A549 (cell line): ENCODE measurements around the gene TNRC6B. TPM values are rescaled to one million over a fixed set of nuclear protein-coding genes. Genes with fewer than 3 reads are reported as not detected.

Source experiments
- ATAC-seq, 2 experiments: fragments of 200-7000 bp in 1 of 2; fragments of >200 bp in 1 of 2; cut with Nextera tagmentation in 1 of 2; cut with Tn5 transposase in 1 of 2; 3 replicates each; pipeline versions ENCODE4 v1.8.0 to v1.9.1; 2018 to 2020; ENCODE audit warnings: mild to moderate bottlenecking in 1 of 2, moderate library complexity in 1 of 2
- CTCF ChIA-PET: fragments of 300-600 bp; sonication (Branson Sonifier 250); formaldehyde crosslinking; extraction: SDS; loops from one replicate; lab custom pipeline; 2021; ENCODE audit warnings: antibody characterized with exemption, inconsistent platforms; lab: Yijun Ruan, JAX
- POLR2A ChIA-PET: fragments of 350-600 bp; formaldehyde crosslinking; extraction: SDS; loops from one replicate; lab custom pipeline; 2021; ENCODE audit warnings: antibody characterized with exemption, inconsistent platforms; lab: Yijun Ruan, JAX
- DNase-seq, 2 experiments: peaks; one replicate each; pipeline versions ENCODE4 v3.0.0 to v3.0.0-alpha.2; 2011 to 2016; ENCODE audit warnings: low read depth in 1 of 2, low spot score in 1 of 2
- FAIRE-seq: peaks from 2 replicates; lab custom pipeline; 2011; peaks lifted over from hg19 to GRCh38; lab: Jason Lieb, UNC
- H3K27ac ChIP-seq, 2 experiments: fragments of >200 bp; sonication (Bioruptor Twin); formaldehyde crosslinking; 3 replicates each; pipeline ENCODE4 v1.5.1; 2016 to 2017
- H3K4me1 ChIP-seq: fragments of >200 bp; sonication (Bioruptor Twin); formaldehyde crosslinking; 3 replicates; pipeline ENCODE4 v1.6.1; 2016
- H3K4me2 ChIP-seq: fragments of >200 bp; sonication (Bioruptor Twin); formaldehyde crosslinking; 3 replicates; pipeline ENCODE4 v1.6.1; 2016
- H3K4me3 ChIP-seq: fragments of >200 bp; sonication (Bioruptor Twin); formaldehyde crosslinking; 3 replicates; pipeline ENCODE4 v1.5.1; 2016
- H3K9me3 ChIP-seq: fragments of >200 bp; sonication (Bioruptor Twin); formaldehyde crosslinking; 3 replicates; pipeline ENCODE4 v1.6.1; 2016
- ATOH8 ChIP-seq: fragments of 250-450 bp; sonication (Bioruptor Pico); IDR thresholded peaks from 2 replicates; pipeline ENCODE4 v1.5.0; 2020; ENCODE audit warnings: low read depth, mild to moderate bottlenecking, moderate library complexity
- BHLHE40 ChIP-seq: IDR thresholded peaks from 2 replicates; pipeline ENCODE4 v1.6.1; 2012; ENCODE audit warnings: low read depth, low read length, inconsistent platforms
- CHD2 ChIP-seq: fragments of 150-350 bp; IDR thresholded peaks from 2 replicates; pipeline ENCODE4 v1.6.1; 2014; ENCODE audit warnings: low read length; ENCODE audit not compliant: partially characterized antibody
- E2F6 ChIP-seq: IDR thresholded peaks from 2 replicates; pipeline ENCODE4 v1.6.1; 2012; ENCODE audit warnings: low read depth, borderline replicate concordance
- EHF ChIP-seq: fragments of 250-450 bp; sonication (Bioruptor Pico); IDR thresholded peaks from 2 replicates; pipeline ENCODE4 v1.5.0; 2020; ENCODE audit warnings: mild to moderate bottlenecking
- ELK1 ChIP-seq: fragments of 150-350 bp; IDR thresholded peaks from 2 replicates; pipeline ENCODE4 v1.6.1; 2014; ENCODE audit warnings: low read depth, mild to moderate bottlenecking, low read length
- ESRRA ChIP-seq: fragments of 150-350 bp; IDR thresholded peaks from 2 replicates; pipeline ENCODE4 v1.6.1; 2014; ENCODE audit warnings: mild to moderate bottlenecking, low read length, borderline replicate concordance
- FOXS1 ChIP-seq: fragments of 250-450 bp; sonication (Bioruptor Pico); IDR thresholded peaks from 2 replicates; pipeline ENCODE4 v1.5.0; 2020; ENCODE audit warnings: mild to moderate bottlenecking, moderate library complexity
- KDM1A ChIP-seq: fragments of 200-600 bp; sonication (generic); IDR thresholded peaks from 2 replicates; pipeline ENCODE4 v1.6.1; 2016; ENCODE audit warnings: low read depth, mild to moderate bottlenecking
- KDM5A ChIP-seq: fragments of 200-600 bp; sonication (generic); IDR thresholded peaks from 2 replicates; pipeline ENCODE4 v1.6.1; 2016; ENCODE audit warnings: antibody characterized with exemption, mild to moderate bottlenecking
- MAFK ChIP-seq: fragments of 450-650 bp; IDR thresholded peaks from 2 replicates; pipeline ENCODE4 v1.6.1; 2014; ENCODE audit not compliant: partially characterized antibody
- MYC ChIP-seq: IDR thresholded peaks from 2 replicates; pipeline ENCODE4 v1.6.1; 2012; ENCODE audit warnings: mild to moderate bottlenecking, inconsistent platforms, low read length, improper control_type of control experiment, borderline replicate concordance
- PBX3 ChIP-seq: IDR thresholded peaks from 2 replicates; pipeline ENCODE4 v1.6.1; 2012
- POLR2AphosphoS2 ChIP-seq: conservative IDR thresholded peaks from 2 replicates; pipeline ENCODE4 v1.6.1; 2012; ENCODE audit warnings: low read length, improper control_type of control experiment, inconsistent platforms
- RARB ChIP-seq: fragments of 250-450 bp; sonication (Bioruptor Pico); IDR thresholded peaks from 2 replicates; pipeline ENCODE4 v1.8.0; 2021; ENCODE audit warnings: mild to moderate bottlenecking, moderate library complexity
- RFX5 ChIP-seq: fragments of 450-650 bp; IDR thresholded peaks from 2 replicates; pipeline ENCODE4 v1.7.1; 2014; ENCODE audit warnings: antibody characterized with exemption, mild to moderate bottlenecking, moderate library complexity
- ZFP36 ChIP-seq: fragments of 450-650 bp; IDR thresholded peaks from 2 replicates; pipeline ENCODE4 v1.6.1; 2014; ENCODE audit warnings: borderline replicate concordance; ENCODE audit not compliant: partially characterized antibody
- ZSCAN20 ChIP-seq: fragments of 250-450 bp; sonication (Bioruptor Pico); IDR thresholded peaks from 2 replicates; pipeline ENCODE4 v1.8.0; 2022; ENCODE audit warnings: mild to moderate bottlenecking, moderate library complexity
- WGBS: methylation state at CpG from one replicate; pipeline ENCODE4 v1.1.6; 2017; ENCODE audit errors: missing lambda C conversion rate; 5-methylcytosine and 5-hydroxymethylcytosine counted together
- polyA plus RNA-seq, 4 experiments: library from polyadenylated mRNA; depleted of rRNA in 3 of 4; stranded (reverse); fragments of >200 nt; fragmentation: RNase III in 1 of 4; extraction: RNeasy Plus Mini Kit Qiagen cat#74134 plus additional on column Dnase treatment in 1 of 4; gene quantifications; 2 replicates in 3 of 4; 3 replicates in 1 of 4; pipeline ENCODE4 v1.2.3, GENCODE V29; 2011 to 2017

Gene TNRC6B
- polyA plus RNA-seq, 2 of the 4 experiments (the other 2 are of a cell fraction): 4.9 to 5.0 TPM

GRCh38 chr22:40294696-40295095 lies 117.0 kb downstream of the TNRC6B start:
- Histone ChIP-seq H3K4me3 (no peak overlapping the region), H3K9me3 (no peaks in the 10 kb centered on the region), H3K4me1 (no peaks in the 10 kb centered on the region), H3K4me2 (no peak overlapping the region), H3K27ac (no peak overlapping the region)
- no peak for FAIRE-seq
- no peak for TF ChIP-seq MYC
- TF ChIP-seq MAFK: no peak
- TF ChIP-seq PBX3: no peak
- no peak for TF ChIP-seq RARB (CRISPR knock-in tag)
- no peak for TF ChIP-seq ATOH8 (CRISPR knock-in tag)
- WGBS: 94% methylated on average over 3 of the region's 3 CpGs
- no peak for DNase-seq
- CTCF ChIA-PET: no interaction called here
- no peak for ATAC-seq
- POLR2A ChIA-PET: no interaction called here

- POLR2A ChIA-PET: no interaction called here
- ATAC-seq: no peak
- H3K4me3 ChIP-seq: no peak overlapping the region
- FAIRE-seq: no peak
- H3K9me3 ChIP-seq: no peaks in the 10 kb centered on the region
- no peak overlapping the region for H3K27ac ChIP-seq
- CTCF ChIA-PET: no interaction called here
- no peak for DNase-seq
- no peaks in the 10 kb centered on the region for H3K4me1 ChIP-seq
- TF ChIP-seq ELK1 (no peak), CHD2 (no peak), RFX5 (no peak)
- TF ChIP-seq, all 56 proteins: peak for 0
- no peak overlapping the region for H3K4me2 ChIP-seq
Measured at GRCh38 chr22:40300316-40300715, 122.6 kb downstream of the TNRC6B start.

GRCh38 chr22:40300884-40301672 lies 123.4 kb downstream of the TNRC6B start:
- no peak for FAIRE-seq
- TF ChIP-seq E2F6: no peak
- TF ChIP-seq POLR2AphosphoS2: no peak
- TF ChIP-seq ZFP36: no peak
- TF ChIP-seq ESRRA: no peak
- TF ChIP-seq EHF (CRISPR knock-in tag): no peak
- TF ChIP-seq KDM5A: no peak
- TF ChIP-seq FOXS1 (CRISPR knock-in tag): no peak
- TF ChIP-seq CHD2: no peak
- no peak for TF ChIP-seq ZSCAN20 (CRISPR knock-in tag)
- TF ChIP-seq BHLHE40: no peak
- TF ChIP-seq KDM1A: no peak
- TF ChIP-seq, all 56 proteins: peak for 0
- no peaks in the 10 kb centered on the region for H3K4me1 ChIP-seq
- no peak overlapping the region for H3K4me2 ChIP-seq
- no peak for ATAC-seq
- DNase-seq: no peak
- ChIA-PET CTCF (no interaction called here), POLR2A (no interaction called here)
- 93% methylated on average over 11 of the region's 11 CpGs for WGBS
- H3K9me3 ChIP-seq: no peaks in the 10 kb centered on the region
- H3K4me3 ChIP-seq: no peak overlapping the region
- no peak overlapping the region for H3K27ac ChIP-seq
